ENCODE data around the gene NKAIN2.

- TF ChIP-seq, protein P1, sequence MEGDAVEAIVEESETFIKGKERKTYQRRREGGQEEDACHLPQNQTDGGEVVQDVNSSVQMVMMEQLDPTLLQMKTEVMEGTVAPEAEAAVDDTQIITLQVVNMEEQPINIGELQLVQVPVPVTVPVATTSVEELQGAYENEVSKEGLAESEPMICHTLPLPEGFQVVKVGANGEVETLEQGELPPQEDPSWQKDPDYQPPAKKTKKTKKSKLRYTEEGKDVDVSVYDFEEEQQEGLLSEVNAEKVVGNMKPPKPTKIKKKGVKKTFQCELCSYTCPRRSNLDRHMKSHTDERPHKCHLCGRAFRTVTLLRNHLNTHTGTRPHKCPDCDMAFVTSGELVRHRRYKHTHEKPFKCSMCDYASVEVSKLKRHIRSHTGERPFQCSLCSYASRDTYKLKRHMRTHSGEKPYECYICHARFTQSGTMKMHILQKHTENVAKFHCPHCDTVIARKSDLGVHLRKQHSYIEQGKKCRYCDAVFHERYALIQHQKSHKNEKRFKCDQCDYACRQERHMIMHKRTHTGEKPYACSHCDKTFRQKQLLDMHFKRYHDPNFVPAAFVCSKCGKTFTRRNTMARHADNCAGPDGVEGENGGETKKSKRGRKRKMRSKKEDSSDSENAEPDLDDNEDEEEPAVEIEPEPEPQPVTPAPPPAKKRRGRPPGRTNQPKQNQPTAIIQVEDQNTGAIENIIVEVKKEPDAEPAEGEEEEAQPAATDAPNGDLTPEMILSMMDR (conservative IDR thresholded peaks at IDR 0.05 in 1 of 2, IDR thresholded peaks at IDR 0.05 in 1 of 2; ENCODE audit: extremely low read depth in 1 of 2, insufficient read depth in 1 of 2, low read depth in 1 of 2, low read length in 2 of 2), result no peak
- no peak for TF ChIP-seq EZH2 (IDR thresholded peaks at IDR 0.05; ENCODE audit: borderline replicate concordance, low read length)
These were observed 7.3 kb downstream of the NKAIN2 start for GRCh38 chr6:123810948-123811347.

All from mammary epithelial cell (primary cell).